AG09319 (cell line): ENCODE measurements around the gene VPREB1.

Experiments
- DNase-seq: peaks from one replicate; pipeline ENCODE4 v3.0.0-alpha.2; 2010; ENCODE audit warnings: low read depth; ENCODE audit errors: extremely low read depth
- TF ChIP-seq, protein P1 (sequence below): IDR thresholded peaks from 2 replicates; pipeline ENCODE4 v1.5.1; 2011; ENCODE audit warnings: low read depth, mild to moderate bottlenecking, inconsistent platforms, low read length, moderate library complexity

Gene VPREB1

DNA sequence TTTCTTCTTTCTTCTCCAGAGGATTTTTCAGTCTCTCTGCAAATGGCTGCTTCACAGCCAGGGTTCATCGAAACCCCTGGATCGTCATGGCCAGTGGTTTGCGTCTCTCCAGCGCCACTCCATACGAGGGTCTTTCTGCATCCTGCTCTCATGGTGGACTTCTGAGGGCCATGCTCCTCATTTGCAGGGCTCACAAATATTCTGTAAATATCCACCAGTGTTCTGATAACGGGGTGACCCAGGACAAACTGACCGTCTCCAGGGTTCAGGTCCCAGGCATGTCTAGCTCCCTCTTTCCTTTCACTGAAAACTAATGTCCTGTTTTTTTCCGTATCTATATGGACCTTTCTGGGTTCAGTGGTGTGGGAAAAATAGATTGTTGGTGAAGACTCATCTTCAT is 15.7 kb upstream of the VPREB1 start:
- TF ChIP-seq, protein P1, sequence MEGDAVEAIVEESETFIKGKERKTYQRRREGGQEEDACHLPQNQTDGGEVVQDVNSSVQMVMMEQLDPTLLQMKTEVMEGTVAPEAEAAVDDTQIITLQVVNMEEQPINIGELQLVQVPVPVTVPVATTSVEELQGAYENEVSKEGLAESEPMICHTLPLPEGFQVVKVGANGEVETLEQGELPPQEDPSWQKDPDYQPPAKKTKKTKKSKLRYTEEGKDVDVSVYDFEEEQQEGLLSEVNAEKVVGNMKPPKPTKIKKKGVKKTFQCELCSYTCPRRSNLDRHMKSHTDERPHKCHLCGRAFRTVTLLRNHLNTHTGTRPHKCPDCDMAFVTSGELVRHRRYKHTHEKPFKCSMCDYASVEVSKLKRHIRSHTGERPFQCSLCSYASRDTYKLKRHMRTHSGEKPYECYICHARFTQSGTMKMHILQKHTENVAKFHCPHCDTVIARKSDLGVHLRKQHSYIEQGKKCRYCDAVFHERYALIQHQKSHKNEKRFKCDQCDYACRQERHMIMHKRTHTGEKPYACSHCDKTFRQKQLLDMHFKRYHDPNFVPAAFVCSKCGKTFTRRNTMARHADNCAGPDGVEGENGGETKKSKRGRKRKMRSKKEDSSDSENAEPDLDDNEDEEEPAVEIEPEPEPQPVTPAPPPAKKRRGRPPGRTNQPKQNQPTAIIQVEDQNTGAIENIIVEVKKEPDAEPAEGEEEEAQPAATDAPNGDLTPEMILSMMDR, result no peak
- DNase-seq, result no peak

DNA sequence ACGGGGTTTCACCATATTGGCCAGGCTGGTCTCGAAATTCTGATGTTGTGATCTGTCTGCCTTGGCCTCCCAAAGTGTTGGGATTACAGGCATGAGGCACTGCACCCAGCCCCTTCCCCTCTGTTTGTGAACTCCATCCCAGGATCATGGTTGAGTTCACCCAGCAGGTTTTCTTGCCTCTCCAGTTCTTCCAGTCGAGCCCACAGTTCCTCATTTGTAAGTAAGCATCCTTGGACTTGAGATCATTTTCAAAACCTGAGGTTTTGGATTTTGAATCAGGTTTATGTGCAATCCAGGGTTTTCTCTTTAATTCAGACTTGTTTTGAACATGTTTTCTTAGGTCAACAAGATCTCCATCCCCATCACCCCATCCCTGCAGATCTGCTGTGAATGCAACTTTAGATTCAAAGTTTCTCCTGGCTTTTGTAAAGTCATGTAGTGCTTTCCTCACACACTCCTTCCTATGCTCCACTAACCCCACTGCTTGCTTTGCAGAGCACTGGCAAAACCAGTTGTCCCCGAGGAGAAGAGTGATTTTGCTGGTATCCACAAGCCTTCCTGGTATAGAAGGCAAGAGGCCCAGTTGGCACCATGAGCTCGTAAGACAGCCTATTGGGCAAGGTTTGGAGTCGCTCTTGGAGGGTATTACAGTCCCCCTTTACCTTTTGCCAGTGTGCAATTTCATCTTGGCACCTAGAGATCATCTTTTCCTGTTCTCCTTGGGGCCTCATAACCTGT is 14.7 kb upstream of the VPREB1 start:
- DNase-seq, result no peak

DNA sequence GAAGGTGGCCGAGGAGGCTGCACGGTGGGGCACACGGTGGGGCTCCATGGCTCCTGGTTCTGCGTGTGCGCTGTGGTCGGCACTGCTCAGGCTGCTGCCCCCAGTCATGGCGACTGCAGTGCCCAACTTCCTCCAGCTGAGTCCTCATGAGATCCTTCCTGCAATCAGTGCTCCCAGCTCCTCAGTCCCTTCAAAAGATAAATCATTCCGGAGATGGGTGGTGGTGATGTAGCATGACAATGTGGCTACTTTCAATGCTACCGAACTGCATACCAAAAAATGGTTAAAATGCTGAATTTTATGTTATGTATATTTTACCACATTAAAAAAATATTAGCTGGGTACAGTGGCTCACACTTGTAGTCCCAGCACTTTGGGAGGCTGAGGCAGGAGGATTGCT is 14.1 kb upstream of the VPREB1 start:
- TF ChIP-seq, protein P1, result no peak
- DNase-seq, result no peak

More for the DNA sequence above, 14.7 kb upstream of the VPREB1 start:
- TF ChIP-seq, protein P1, result no peak

DNA sequence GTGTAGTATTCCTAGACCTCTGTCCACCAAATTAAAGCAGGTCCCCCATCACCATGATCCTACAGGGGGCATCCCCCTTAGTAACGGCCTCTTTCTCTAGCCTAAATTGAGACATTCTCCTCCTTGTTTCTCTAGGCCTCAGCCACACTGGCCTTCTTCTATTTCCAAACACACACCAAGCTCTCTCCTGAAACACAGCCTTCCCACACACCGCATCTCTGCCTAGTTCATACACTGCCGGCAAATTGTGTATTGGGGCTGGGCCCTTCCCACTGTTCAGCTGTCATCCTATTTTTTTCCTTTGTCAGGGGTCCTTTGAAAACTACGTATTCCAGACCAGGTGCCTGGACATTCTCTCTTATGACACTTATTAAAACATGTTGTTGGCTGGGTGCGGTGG is 11.5 kb upstream of the VPREB1 start:
- TF ChIP-seq, protein P1, result no peak
- no peak for DNase-seq

DNA sequence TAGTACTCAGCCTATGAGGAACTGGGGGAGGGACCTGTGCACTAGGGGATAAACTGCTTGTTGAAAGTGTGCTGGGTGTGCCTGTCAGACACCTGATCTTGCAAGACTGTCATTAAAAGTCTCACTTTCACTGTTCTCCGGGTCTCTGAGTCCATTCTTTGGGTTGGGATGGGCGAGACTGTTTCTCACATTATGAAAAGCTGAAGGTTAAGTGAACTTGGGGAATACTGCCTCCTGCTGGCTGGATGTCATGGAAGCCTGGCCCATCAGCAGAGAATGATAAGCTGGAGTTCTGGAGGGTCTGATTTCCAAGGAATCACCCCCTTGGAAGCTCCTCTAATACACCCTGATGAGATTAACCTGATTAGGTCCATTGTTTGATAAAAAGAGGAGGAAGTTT is 9.0 kb upstream of the VPREB1 start:
- TF ChIP-seq, protein P1, result peak; percentile 11; the same call in 1 of the 2 replicates
- DNase-seq, result no peak

DNA sequence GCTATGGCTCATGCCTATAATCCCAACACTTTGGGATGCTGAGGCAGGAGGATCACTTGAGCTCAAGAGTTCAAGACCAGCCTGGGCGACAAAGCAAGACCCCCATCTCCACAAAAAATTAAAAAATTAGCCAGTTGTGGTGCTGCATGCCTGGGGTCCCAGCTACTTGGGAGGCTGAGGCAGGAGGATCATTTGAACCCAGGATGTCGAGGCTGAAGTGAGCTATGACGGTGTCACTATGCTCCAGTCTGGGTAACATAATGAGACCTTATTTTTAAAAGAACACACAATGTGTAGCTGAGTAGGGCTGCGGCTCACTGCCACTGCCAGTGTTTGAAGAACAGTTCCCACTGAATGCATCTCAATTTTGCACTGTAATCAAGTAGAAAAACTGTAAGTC is 7.1 kb upstream of the VPREB1 start:
- TF ChIP-seq, protein P1, result no peak
- DNase-seq, result no peak

DNA sequence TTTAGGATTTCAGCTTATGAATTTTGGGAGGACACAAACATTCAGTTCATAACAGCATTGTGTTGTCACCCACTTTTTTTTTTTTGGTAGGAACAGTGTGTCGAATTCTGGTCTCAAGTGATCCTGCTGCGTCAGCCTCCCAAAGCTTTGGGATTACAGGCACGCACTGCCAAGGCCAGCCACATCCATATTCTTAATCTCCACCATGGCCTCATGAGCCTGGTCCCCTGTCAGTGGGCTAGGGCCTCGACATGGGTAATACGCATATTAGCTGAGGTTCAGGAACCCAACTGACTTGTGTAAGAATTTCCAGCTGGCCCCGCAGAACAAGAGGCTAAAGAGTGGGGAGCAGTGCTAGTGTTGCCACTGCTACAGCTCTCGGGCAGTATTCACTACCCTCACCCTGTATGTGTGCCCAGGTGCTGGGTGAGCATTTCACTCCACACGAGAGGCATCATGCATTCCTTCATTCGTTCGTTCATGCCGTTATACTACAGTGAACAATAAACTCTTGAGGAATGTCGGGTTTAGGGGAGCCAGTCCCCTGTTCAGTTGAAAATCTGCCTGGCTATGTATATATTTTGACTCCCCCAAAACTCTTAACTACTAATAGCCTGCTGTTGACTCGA is 5.2 kb upstream of the VPREB1 start:
- no peak for DNase-seq

More for the DNA sequence above, 5.2 kb upstream of the VPREB1 start:
- TF ChIP-seq, protein P1, result no peak
